Thoracic aorta (tissue), 2 donors: ENCODE data around the gene SDK1. TPM values are rescaled to one million over a fixed set of nuclear protein-coding genes. Genes with fewer than 3 reads are reported as not detected.

Experiments
- ATAC-seq: fragments of 150-250 bp; one replicate; pipeline ENCODE4 v1.8.0; 2017; ENCODE audit warnings: low read depth; ENCODE audit not compliant: insufficient number of reproducible peaks, low FRiP score
- DNase-seq: peaks from one replicate; pipeline ENCODE4 v3.0.0-alpha.2; 2020; ENCODE audit warnings: low spot score
- H3K27ac ChIP-seq, 2 donors: fragments of 200-600 bp; sonication (generic); 1 replicate in 1 of 2; 2 replicates in 1 of 2; pipeline ENCODE4 v1.5.1; 2016; ENCODE audit warnings: mild to moderate bottlenecking in 2 of 2, moderate library complexity in 2 of 2
- H3K27me3 ChIP-seq: fragments of 200-600 bp; sonication (generic); replicated peaks from 2 replicates; pipeline ENCODE4 v1.6.0; 2016; ENCODE audit warnings: mild to moderate bottlenecking; ENCODE audit not compliant: insufficient read depth
- H3K36me3 ChIP-seq: fragments of 200-600 bp; sonication (generic); one replicate; pipeline ENCODE4 v1.5.1; 2016
- H3K4me1 ChIP-seq, 2 donors: fragments of 200-600 bp; sonication (generic); 1 replicate in 1 of 2; 2 replicates in 1 of 2; pipeline versions ENCODE4 v1.5.1 to v1.6.0; 2016; ENCODE audit warnings: low read depth in 2 of 2, mild to moderate bottlenecking in 1 of 2; ENCODE audit not compliant: control insufficient read depth in 1 of 2
- H3K4me3 ChIP-seq: fragments of 200-600 bp; sonication (generic); 2 replicates; pipeline ENCODE4 v1.5.1; 2016; ENCODE audit warnings: mild to moderate bottlenecking
- H3K9me3 ChIP-seq: fragments of 200-600 bp; sonication (generic); 2 replicates; pipeline ENCODE4 v1.5.1; 2016
- total RNA-seq, 2 donors: library from RNA; depleted of rRNA; stranded (reverse); fragments of >200 nt; gene quantifications; one replicate each; pipeline versions ENCODE4 v1.1.0 to v1.2.3, GENCODE V29; 2016
- TF ChIP-seq, protein P1 (sequence below): fragments of 200-600 bp; sonication (generic); IDR thresholded peaks from one replicate; pipeline ENCODE4 v1.5.1; 2019; ENCODE audit warnings: antibody characterized with exemption

The SDK1 gene
- total RNA-seq, 2 donors from 2014 or later = 27.5 to 29.2 TPM

DNA sequence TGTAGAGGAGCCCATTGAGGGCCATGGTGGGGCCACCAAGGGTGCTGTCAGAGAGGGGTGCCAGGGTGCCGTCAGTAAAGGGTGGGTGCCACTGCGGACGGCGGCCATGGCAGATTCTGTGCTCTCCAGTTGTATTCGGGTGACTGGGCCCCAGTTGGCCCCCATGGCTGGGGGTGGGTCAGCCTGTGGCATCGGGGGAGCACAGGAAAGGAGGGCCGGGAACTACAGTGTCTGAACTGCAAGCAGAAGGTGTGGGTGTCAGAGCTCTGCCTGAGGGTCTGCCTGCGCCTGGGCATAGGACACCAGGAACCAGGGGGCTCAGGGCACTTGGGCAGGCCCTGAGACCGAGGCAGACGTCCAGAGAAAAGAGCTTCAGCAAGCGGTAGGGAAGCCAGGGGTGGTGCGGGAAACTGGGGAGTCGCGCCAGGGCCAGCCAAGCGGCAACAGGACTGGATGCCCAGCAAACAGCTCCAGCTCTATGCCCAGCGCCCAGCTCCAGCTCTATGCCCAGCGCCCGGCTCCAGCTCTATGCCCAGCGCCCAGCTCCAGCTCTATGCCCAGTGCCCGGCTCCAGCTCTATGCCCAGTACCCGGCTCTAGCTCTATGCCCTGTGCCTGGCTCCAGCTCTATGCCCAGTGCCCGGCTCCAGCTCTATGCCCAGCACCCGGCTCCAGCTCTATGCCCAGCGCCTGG is 878.8 kb downstream of the SDK1 start:
- ATAC-seq (no peak), DNase-seq (no peak)
- Histone ChIP-seq H3K36me3 (peaks cover 3% of the 10 kb centered on the region), H3K4me3 (no peak overlapping the region), H3K27me3 (no peaks in the 10 kb centered on the region), H3K27ac (no peak overlapping the region), H3K4me1 (peaks cover 0 to 22% of the 10 kb centered on the region in 2 donors), H3K9me3 (no peaks in the 10 kb centered on the region)
- TF ChIP-seq, protein P1, sequence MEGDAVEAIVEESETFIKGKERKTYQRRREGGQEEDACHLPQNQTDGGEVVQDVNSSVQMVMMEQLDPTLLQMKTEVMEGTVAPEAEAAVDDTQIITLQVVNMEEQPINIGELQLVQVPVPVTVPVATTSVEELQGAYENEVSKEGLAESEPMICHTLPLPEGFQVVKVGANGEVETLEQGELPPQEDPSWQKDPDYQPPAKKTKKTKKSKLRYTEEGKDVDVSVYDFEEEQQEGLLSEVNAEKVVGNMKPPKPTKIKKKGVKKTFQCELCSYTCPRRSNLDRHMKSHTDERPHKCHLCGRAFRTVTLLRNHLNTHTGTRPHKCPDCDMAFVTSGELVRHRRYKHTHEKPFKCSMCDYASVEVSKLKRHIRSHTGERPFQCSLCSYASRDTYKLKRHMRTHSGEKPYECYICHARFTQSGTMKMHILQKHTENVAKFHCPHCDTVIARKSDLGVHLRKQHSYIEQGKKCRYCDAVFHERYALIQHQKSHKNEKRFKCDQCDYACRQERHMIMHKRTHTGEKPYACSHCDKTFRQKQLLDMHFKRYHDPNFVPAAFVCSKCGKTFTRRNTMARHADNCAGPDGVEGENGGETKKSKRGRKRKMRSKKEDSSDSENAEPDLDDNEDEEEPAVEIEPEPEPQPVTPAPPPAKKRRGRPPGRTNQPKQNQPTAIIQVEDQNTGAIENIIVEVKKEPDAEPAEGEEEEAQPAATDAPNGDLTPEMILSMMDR = no peak

DNA sequence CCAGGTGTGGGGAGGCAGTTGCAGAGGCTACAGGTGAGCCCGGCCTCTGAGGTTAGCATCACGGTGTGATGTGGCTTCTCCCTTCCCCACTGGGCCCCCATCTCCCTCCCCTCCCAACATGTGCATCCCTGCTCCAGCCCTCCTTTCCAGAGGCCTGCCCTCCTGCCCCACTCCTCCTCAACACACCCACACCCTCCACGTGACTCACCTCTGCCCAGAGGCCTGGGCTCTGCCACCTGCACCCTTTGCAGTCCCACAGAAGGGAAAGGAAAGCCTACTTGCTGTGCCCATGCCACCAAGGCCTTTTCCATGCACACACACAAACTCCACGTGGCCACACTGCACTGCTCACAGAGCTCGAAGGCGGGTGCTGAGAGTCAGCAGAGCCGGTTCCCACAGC is 880.4 kb downstream of the SDK1 start:
- TF ChIP-seq, protein P1 = no peak
- Histone ChIP-seq H3K27ac (no peak overlapping the region), H3K27me3 (no peaks in the 10 kb centered on the region), H3K36me3 (peaks cover 3% of the 10 kb centered on the region), H3K4me3 (no peak overlapping the region), H3K9me3 (no peaks in the 10 kb centered on the region), H3K4me1 (peaks cover 0 to 22% of the 10 kb centered on the region in 2 donors)
- no peak for ATAC-seq
- DNase-seq = no peak

DNA sequence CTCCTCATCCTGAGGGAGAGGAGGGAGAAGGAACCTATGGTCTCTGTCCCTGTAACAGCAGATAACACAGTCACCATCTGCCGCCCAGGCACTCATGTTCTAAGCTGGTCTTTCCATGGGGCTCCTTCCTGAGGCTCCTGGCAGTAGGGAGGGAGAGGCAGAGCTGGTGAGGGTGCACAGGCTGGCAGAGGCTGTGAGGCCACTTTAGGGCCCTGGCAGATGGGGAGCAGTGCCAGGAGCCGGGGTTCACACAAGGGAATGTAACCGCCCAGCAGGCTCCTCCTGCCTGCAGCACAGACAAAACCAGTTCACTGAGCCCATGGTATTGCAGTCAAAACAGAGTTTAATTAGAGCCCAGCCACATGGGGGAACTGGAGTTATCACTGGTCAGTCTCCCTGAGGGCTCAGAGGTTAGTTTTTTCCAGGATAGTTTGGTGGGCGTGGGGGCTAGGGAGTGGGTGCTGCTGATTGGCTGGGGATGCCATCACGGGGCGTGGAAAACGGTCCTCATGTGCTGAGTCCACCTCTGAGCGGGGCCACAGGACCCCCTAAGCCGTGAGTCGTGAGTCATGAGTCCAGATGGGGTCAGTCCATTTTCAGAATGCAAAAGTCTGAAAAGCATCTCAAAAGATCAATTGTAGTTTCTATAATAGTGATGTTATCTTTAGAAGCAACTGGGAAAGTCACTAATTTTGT is 881.7 kb downstream of the SDK1 start:
- no peak for DNase-seq
- no peak overlapping the region for H3K27ac ChIP-seq
- TF ChIP-seq, protein P1 = no peak
- H3K36me3 ChIP-seq = peaks cover 3% of the 10 kb centered on the region
- no peak overlapping the region for H3K4me3 ChIP-seq
- H3K9me3 ChIP-seq = no peaks in the 10 kb centered on the region
- no peaks in the 10 kb centered on the region for H3K27me3 ChIP-seq
- no peak for ATAC-seq
- peaks cover 0 to 22% of the 10 kb centered on the region in 2 donors for H3K4me1 ChIP-seq

DNA sequence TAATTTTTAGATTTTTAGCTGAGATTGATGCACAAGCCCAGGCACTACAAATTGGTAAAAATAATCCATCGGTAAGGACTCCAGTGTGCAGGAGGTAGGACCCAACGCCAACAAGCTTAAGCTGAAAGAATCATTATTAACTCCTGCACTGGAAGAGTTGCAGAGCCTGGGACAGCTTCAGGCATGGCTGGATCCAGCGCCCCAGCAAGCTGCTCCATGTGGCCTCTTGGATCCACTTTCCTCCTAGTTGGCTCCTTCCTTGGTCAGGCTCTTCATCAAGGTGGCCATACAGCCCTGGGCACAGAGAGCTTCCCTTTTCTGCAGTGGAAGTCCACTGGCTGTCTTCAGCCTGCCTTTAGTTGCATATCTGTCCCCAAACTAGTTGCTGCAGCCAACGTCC is 883.6 kb downstream of the SDK1 start:
- H3K4me1 ChIP-seq = peaks cover 0 to 31% of the 10 kb centered on the region in 2 donors
- TF ChIP-seq, protein P1 = no peak
- H3K9me3 ChIP-seq = no peaks in the 10 kb centered on the region
- H3K27ac ChIP-seq = no peak overlapping the region
- no peak overlapping the region for H3K4me3 ChIP-seq
- no peaks in the 10 kb centered on the region for H3K36me3 ChIP-seq
- ATAC-seq (no peak), DNase-seq (no peak)
- no peaks in the 10 kb centered on the region for H3K27me3 ChIP-seq

DNA sequence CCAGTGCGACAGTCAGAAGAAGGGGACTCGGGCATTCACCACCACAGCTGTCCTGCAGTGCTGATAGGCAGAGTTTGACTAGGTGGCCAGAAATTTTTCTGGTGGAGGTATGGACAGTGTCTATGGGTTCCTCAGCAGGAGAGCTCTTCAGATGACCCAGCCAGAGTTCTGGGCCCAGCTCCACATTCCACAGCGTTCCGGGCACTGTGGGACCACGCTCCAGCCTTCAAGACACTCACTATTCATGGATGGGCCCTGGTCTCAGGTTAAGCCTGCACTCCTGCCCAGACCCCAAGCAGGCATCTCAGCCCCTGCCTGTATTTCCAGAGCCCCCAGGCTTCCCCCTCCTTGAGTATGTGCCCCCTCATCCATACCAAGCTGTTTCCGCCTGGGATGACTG is 884.1 kb downstream of the SDK1 start:
- no peak overlapping the region for H3K4me3 ChIP-seq
- ATAC-seq (no peak), DNase-seq (no peak)
- H3K4me1 ChIP-seq = peaks cover 0 to 31% of the 10 kb centered on the region in 2 donors
- TF ChIP-seq, protein P1 = no peak
- H3K27me3 ChIP-seq = no peaks in the 10 kb centered on the region
- no peak overlapping the region for H3K27ac ChIP-seq
- H3K36me3 ChIP-seq = no peaks in the 10 kb centered on the region
- H3K9me3 ChIP-seq = no peaks in the 10 kb centered on the region
